Measurements from ENCODE around the gene TTC31.

The TTC31 gene

DNA sequence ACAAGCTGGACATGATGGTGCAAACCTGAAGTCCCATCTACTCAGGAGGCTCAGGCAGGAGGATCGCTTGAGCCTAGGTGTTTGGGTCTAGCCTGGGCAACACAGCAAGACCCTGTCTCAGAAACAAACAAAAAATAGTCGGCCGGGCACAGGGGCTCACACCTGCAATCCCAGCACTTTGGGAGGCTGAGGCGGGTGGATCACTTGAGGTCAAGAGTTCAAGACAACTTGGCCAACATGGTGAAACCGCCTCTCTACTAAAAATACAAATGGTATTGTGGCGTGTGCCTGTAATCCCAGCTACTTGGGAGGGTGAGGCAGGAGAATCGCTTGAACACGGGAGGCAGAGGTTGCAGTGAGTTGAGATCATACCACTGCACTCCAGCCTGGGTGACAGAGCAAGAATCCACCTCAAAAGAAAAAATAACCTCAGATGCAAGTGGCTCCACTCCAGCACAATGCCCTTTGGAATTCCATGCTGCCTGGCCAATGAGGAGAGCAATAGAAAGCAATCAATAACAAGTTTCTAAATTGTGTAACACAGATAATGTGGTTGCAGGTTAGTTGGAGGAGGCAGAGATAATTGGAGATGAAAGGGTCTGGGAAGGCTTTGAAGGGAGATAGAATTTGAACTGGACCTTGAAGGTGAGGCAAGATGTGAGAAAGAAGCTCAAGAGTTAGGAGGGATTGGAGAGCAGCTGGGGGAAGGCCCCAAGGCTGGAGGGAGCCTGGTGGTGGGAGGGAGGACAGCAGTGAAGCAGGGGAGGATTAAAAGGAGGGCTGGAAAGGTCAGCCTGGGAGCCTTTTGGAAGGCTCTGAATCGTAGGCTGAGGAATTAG lies 6.0 kb downstream of the TTC31 start:
- no peak for DNase-seq

DNA sequence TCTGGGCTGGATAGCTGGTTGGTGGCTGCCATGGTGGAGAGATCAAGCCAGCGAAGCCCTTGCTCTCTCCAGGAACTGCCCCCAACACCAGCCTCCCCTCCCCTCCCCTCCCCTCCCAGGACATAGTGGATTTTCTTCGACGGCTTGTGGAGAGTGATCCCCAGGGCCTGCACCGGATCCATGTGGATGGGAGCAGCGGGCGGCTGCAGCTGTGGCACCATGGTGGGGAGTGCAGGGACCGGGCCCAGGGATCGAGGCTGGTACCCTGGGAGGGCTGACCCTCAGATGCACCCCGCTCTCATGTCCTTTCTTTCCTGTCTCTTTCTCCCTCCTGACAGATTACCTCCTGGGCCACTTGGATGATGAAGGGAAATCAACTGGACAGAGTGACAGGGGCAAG lies 7.0 kb downstream of the TTC31 start:
- DNase-seq, result no peak

DNA sequence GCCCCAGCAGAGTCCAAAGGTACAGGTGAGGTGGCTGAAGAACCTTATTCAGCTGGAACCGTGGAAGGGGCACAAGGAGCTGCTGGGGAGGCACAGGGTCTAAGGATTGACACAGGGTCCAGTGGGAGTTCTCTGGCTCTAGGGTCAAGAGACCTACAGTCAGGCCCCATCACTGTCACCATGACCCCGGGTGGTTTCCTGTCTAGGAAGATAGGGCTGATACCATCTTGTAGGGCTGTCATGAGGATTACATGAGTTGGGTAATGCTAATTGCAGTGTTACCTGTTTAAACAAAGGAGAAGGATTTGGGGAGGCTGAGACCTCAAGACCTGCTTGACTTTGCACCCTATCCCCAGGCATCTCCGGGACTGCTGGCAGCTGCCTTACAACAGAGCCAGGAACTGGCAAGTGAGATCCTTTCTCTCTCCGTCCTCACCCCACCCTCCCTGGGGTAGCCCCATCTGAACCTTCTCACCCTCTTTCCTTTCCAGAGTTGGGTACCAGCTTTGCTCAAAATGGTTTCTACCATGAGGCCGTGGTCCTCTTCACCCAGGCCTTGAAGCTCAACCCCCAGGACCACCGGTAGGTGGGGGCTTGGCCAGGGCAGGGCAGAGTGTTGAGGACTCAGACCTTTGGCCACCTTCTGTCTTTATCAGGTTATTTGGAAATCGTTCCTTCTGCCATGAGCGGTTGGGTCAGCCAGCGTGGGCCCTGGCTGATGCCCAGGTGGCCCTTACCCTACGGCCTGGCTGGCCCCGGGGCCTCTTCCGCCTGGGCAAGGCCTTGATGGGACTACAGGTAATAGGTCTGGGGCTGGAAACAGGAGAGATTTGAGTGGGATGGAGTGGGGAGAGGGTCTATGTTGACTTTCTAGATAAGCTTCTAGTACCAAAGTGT lies 9.0 kb downstream of the TTC31 start:
- no peak for DNase-seq

DNA sequence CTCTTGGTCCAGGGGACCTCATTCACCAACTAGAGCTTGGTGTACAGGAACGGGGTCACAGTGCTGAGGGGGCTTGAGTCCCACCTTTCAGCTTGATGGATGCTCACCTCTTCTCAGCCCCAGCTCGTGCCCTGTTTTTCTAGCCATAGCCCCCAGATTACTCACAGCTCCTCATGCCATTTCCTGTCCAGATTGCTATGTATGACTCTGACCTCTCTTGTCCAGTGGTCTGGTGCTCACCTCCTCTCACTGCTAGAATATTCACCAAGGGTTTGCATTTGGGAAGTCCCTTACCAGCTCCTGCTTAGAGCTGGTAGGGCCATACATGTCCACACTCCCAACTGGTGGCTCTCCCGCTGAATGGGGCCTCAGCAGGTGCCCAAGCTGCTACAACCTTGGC lies 10.7 kb downstream of the TTC31 start:
- DNase-seq, result no peak

DNA sequence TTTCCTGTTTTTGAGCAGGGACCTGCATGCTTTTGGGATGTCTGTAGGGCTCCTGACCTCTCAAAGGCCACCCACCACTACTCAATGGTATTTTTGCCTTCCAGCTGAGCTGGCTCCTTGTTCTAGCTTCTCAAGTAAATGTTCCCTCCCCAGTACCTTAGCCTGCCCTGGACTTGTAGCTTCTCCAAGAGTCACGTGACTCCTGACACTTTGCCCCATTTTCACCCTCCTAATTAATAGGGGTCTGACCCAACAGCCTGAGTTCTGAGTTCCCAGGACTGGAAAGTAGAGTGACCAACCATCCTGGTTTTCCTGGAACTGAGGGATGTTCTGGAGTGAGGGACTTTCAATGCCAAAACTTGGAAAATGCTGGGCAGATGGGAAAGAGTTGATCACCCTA lies 12.6 kb downstream of the TTC31 start:
- no peak for DNase-seq

DNA sequence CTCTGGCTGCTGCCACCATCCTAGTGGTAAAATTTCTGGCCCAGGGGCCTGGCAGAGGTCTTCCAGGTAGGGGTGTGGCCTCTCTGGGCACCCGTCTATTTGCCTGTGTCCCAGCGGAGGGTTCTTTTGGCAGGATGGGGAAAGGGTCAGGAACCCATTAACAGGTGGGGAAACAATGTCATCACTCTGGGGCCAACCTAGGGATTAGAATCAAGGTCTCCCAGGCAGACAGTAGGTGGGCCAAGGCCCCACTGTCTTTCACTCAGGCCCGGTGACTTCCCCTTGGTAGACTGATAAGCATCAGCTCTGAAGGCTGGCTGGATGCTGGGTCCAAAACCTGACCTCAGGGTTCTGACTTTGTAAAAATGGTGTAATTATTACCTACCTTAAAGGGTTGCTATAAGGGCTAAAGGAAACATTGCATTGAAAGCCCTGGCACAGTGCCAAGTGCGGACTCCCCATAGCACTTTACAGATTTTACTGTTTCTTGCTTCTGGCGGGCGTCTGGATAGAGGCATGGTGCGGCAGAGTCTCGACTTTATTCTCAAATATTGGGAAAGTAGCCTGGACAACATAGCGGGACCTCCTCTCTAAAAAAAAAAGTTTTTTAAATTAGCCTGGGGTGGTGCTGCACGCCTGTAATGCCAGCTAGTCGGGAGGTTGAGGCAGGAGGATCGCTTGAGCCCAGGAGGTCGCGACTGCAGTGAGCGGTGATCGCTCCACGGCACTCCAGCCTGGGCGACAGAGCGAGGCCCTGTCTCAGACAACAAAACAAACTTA lies 14.3 kb downstream of the TTC31 start:
- DNase-seq, result no peak

DNA sequence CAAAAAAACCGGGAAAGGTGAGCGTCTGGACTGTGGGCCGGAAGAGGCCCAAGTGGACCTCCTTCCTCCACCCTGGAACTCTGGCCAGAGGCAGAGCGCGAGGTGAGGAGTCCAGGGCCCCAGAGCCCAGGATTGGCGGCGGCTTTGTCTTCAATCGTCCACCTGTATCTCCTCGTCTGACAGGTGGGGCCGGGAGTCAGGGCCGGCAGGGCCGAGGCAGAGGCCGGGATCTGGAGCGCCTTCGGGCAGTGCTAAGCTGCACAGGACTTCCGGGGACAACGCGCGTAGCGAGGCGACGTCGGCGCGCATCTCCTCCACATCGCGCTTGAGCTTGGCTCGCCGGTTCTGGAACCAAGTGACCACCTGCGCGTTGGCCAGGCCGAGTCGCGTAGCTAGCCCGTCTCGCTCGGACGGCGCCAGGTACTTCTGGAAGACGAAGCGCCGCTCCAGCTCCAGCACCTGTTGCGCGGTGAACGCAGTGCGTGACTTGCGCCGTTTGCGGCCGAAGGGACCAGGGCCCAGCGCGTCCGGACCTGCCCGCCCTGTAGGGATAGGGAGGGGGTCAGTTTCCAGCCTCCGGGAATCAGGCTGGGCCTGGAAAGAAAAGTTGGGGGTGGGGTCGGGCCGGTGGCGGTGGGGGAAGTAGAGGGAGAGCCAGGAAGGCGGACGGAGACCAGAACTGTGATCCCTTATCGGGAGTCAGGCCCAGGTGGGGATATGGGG lies 15.1 kb downstream of the TTC31 start:
- no peak for DNase-seq

DNA sequence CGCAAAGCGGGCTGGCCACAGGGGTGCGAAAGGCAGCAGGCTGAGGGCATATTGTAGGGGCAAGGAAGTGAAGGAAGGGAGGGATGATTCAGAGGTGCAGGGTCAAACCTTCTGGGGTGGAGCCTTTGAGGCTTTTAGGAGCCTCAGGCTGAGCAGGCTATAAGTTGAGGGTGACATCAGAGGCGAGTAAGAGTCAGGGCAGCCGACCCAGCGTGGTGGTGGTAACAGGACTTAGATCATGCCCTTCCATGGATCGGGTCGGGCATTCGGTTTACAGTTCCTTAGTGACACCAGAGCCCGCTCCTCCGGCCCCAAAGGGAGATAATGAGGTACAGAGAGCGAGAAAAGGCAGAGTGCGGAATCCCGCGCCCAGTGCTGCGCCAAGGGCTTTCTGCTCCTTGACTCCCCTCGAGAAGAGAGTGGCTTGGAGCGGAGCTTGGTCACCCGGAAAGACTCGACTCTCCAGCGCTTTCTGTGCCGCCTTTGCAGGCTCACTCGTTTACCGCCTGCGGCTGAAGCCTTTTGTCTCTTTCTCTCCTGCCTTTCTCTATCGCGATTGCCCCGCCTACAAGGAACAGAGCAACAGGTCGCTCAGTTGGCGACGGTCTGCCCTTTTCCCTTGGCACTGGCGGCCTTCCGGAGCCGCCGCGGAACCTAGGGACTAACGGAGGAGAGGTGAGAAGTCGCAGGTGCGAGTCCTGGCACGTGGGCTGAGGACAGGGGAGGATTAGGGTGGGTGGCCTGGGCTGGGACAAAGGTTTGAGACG lies 15.8 kb downstream of the TTC31 start:
- DNase-seq, result no peak

DNA sequence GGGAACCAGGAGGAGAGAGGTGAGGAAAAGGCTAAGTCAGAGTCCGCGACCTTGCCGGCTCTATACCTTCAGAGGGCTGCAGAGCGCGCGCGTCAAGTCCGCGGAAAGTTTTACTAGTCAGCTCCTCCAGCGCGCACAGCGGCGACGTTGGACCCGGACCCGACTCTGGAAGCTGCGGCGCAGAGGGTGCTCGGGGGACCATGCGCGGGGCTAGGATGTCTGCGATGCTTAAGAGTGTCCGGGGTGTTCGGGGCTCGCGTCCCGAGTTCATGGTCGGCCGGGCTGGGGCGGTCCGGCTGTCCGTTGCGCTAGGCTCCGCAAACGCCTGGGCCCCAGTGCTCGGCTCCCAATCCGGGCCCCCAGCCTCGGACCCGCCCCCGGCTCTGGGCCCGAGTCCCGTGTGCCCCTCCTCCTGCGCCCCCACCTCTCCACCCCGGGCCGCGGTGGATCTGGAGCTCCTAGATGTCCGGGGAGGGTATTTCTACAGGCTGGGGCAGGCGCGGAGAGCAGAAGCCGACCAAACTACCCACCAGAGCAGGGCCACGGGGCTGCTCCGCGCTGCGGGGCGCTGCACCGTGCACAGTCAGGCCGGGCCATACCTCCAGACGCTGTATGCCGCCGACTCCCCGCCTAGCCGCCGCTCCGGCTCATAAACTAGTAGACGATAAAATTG lies 16.5 kb downstream of the TTC31 start, which contains the start of gene LBX2:
TSS of gene LBX2 (minus strand) at position 337 of the 673 bp plus-strand sequence. CDS start at position 271, 66 bp downstream.
- DNase-seq, result no peak

DNA sequence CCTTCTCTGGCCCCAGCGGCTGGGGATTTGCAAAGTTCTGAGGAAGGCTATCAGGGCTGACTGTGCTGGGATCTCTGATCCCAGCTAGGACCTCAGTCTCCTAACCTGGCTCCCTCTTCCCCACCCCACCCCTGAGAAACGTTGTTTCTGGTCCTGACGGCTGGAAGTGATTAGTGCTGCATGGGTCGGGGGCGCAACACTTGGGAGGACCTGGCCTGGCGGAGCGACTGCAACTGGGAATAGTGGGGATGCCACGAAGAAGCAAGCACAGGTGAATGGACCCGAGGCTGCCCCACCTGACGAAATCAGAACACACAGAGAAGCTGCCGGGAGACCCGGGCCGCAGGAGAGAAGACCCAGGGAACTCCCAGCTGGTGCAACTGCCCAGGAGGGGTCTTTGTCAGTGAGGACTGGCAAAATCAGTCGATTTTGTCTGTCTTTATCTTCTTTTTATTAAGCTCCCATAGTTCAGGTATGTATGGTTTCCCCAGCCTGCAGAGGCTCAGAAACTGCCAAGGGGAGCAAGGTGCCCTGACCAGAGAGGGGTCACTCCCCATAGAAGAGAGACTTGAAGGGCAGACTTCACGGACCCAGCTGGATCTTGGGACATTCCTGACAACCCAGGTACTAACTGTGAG lies 17.2 kb downstream of the TTC31 start:
- DNase-seq, result no peak

DNA sequence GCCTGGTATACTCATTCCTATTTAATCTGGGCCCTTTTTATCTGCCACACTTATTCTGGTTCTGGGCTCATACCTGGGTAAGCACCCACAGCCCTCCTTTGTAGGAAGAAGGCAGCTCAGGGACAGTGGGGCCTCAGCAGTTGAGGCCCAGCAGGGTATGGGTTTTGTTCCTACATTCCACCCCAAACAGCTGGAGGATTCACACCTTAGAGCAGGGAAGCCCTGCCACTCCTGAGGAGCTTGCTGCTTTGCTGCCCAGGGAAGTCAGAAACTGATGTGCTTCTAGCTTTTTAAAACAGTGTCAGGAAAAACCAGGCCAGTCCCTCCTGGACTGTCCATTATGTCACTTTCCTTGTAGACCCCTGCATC lies 17.7 kb downstream of the TTC31 start:
- no peak for DNase-seq

DNA sequence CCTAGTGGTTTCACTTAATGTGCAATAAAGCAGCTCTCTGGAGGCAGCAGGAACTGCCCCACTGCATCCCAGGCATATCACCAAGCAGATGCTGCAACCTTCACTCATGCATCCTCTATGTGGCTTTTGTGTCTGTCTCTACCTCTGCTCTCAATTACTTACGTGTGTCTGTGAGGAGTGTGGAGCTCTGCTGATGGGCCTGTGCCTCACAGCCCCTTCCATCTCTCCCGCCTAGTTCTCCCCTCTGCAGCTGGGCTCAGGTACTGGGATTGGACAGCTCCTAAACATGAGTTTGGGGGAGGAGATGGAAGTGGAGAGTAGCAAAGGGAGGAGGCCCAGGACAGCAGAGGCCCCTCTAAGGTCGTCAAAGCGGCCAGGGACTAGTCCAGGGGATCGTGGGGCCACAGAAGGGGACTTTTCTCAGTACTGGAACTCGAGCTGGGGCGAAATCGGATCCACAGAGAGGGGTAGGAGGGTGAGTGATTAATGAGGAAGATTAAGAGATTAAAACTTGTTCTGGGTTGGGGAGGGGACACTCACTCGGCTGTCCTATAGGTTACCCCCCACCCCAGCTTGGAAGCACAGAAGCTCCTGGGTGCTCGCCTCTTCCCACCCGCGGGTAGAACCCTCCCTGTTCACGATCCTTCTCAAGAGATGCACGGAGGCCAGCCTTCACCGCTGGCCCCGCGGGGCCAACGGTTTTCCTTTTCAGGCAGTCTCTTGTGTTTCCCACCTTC lies 18.6 kb downstream of the TTC31 start:
- no peak for DNase-seq

DNA sequence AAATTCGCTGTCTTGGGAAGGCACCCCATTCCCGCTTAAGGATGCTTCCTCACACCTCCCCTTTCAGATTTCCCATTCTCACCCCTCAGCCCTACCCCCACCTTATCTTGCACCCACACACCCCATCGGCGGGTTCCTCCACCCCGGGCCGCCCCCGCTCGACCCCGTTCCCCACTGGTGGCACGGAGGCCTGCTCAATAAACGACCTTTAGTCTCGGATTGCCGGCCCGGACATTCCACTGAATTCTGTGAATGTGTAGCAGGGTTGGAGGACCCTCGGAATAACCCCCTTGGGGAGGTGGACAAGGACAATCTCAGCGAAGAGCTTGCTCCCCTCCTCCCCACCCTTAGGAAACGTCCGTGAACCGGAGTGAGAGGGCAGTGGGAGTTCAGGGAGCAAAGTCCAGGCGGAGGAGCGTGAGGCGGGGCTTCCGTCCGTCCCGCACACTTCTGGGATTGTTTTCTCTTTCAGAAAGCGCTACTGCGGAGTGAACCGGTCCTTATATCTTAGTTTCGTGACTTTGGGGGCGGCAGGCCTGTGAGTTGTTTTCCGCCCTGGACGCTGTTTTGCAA lies 19.4 kb downstream of the TTC31 start:
- no peak for DNase-seq

DNA sequence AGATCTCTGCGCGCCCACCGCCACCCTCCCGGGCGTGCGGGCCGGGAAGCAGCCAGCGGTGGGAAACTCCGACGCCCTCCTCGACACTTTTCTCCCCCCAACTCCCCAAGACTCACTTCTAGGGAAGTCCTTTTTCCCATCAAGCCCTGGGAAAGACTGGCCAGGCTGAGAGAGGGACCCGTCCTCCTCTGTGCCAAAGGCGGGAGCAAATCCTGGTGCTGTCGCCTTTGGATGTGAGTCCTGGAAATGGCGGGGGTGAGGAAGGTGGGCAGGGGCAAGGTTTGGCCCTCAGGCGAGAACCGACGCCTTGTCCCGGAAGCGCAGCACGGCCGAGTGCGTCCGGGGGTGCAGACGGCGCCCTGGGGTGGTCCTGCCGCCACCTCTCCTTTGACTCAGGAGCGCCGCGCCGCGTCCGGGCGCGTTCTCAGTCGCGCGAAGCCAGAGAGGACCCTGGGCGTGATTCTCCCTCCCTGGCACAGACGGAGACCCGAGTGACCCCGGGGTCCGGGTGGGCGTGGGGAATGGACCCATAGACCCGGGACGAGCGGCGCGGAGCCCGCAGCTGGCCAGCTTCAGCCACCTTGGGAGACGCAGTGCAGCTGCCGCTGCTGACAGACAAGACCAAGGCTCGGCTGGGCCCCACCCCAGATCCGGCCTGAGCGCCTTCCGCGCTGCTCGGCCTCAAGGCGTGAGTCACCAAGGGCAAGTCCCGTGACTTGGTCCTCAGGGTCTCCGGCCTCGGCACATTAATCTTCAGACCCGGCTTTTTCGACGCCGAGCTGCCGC lies 20.0 kb downstream of the TTC31 start:
- DNase-seq, result peak in 1 of 2 donors; percentile 76

DNA sequence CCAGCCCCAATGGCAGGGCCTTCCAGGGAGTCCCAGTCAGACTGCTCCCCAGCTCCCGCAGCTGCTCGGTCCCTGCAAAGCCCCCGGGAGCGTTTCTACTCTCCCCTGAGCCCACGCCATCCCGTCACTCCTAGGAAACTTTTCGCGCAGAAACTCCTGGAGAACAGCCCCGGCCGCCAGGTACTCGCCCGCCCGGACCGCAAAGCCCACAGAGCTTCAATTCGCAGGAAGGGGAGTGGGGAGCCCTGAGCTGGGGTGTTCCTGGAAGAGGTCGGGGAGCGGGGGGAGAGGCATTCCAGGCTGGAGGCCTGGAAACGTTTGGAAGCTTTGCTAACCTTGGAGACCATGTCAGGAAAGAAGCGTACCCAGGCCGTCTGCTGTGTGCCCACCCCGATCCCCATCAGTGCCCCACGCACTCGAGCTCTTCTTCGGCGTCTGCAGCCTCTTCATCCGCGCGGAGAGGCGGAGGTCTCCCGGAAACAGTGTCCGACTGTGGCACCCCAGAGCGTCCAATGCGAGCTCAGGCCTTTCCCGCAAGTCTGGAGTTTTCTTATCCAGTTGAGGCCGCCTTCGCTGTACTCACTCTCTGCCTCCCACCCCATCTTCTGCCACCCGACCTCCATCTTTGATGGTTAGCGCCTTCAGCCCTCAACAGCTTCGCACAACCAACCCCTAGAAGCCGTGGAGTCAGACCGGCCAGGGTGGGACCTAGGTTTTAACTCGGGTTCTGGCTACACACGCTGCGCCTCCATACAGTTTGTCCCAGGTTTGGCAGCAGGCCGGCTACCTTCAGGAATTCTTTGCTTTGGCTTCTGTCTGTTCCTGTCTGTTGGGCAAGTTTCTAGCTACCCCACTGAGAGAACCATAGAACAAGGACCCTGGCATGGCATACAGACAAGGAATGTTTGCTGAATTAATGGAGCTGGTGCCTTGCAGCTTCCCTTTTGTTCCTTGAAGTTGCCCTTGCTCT lies 20.9 kb downstream of the TTC31 start:
- no peak for DNase-seq

DNA sequence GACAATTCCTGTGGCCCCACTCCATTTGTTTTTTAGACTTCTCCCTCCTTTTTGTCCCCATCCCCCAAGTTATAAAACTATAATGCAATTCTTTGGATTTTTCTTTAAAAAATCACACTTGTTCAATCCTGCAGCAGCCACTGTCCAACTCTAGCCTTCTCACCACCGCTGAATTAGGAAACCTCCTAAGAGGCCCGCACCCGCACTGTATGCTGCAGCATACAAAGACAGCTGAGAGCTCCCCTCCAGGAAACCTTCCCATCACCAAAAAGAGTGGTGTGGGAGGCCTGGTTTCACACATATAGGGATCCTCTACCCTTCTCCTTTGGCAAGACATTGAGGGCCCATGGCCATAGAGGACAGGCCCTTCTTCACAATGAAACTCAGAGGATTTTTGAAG lies 21.7 kb downstream of the TTC31 start:
- no peak for DNase-seq

Measured in CD4-positive, alpha-beta T cell treated with Interleukin-1 beta for 1 hour (primary cell).